Tibial nerve (tissue), 3 donors: Measurements from ENCODE around the gene CAT.

ENCODE experiments used
- POLR2A ChIP-seq, 2 donors: fragments of 450-650 bp; IDR thresholded peaks; one replicate each; pipeline ENCODE4 v1.6.1; 2017; ENCODE audit warnings: antibody characterized with exemption in 2 of 2, mild to moderate bottlenecking in 2 of 2, moderate library complexity in 2 of 2
- TF ChIP-seq, protein P1 (sequence below), 5 experiments: fragments of 200-600 bp in 3 of 5; fragments of 450-650 bp in 2 of 5; sonication (generic) in 3 of 5; IDR thresholded peaks; one replicate each; pipeline ENCODE4 v1.5.1; 2016 to 2019; ENCODE audit warnings: antibody characterized with exemption in 5 of 5, mild to moderate bottlenecking in 3 of 5, moderate library complexity in 2 of 5

DNA sequence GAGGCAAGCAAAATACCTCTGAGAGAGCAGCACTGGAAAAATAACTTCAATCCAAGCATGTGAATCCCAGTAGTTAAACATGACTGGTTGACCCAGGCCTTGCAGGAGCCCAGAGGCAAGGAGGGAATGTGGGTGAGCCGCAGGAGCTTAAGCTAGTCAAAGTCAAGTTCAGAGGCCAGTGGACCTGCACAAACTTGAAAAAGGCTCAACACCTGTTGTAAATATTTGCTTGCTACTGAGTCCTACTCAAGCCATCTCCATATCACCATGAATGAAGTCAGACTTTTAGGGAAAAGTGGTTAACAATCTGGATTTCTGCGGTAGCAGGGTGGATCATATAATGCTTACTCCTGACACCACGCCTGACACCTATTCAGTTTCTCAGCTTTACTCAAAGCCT is 4.8 kb upstream of the CAT start:
- TF ChIP-seq, protein P1, sequence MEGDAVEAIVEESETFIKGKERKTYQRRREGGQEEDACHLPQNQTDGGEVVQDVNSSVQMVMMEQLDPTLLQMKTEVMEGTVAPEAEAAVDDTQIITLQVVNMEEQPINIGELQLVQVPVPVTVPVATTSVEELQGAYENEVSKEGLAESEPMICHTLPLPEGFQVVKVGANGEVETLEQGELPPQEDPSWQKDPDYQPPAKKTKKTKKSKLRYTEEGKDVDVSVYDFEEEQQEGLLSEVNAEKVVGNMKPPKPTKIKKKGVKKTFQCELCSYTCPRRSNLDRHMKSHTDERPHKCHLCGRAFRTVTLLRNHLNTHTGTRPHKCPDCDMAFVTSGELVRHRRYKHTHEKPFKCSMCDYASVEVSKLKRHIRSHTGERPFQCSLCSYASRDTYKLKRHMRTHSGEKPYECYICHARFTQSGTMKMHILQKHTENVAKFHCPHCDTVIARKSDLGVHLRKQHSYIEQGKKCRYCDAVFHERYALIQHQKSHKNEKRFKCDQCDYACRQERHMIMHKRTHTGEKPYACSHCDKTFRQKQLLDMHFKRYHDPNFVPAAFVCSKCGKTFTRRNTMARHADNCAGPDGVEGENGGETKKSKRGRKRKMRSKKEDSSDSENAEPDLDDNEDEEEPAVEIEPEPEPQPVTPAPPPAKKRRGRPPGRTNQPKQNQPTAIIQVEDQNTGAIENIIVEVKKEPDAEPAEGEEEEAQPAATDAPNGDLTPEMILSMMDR (IDR thresholded peaks at IDR 0.05), result no peak
- no peak for TF ChIP-seq POLR2A (IDR thresholded peaks at IDR 0.05)
